DND-41 (cell line): ENCODE measurements around the gene LTBR.

ENCODE experiments used
- ATAC-seq: fragments of 200-7000 bp; cut with Tn5 transposase; 3 replicates; pipeline ENCODE4 v1.9.1; 2021; ENCODE audit warnings: low read depth; ENCODE audit not compliant: insufficient read depth
- DNase-seq: peaks from one replicate; pipeline ENCODE4 v3.0.0-alpha.2; 2020
- H2AFZ ChIP-seq: 2 replicates; pipeline ENCODE4 v1.6.0; 2012; ENCODE audit warnings: low read depth, low read length
- H3K27ac ChIP-seq: 2 replicates; pipeline ENCODE4 v1.5.1; 2012; ENCODE audit warnings: low read length, inconsistent platforms
- H3K27me3 ChIP-seq: fragments of 200-600 bp; sonication (generic); 2 replicates; pipeline ENCODE4 v1.6.0; 2012; ENCODE audit warnings: low read length, mild to moderate bottlenecking, inconsistent platforms; ENCODE audit not compliant: insufficient read depth, poor library complexity
- H3K36me3 ChIP-seq: 2 replicates; pipeline ENCODE4 v1.5.1; 2012; ENCODE audit warnings: low read length, inconsistent platforms; ENCODE audit not compliant: insufficient read depth
- H3K4me1 ChIP-seq: 2 replicates; pipeline ENCODE4 v1.5.1; 2012; ENCODE audit warnings: mild to moderate bottlenecking, low read length; ENCODE audit not compliant: insufficient read depth
- H3K4me2 ChIP-seq: 2 replicates; pipeline ENCODE4 v1.6.0; 2012; ENCODE audit warnings: mild to moderate bottlenecking, moderate library complexity, low read length, inconsistent platforms; ENCODE audit not compliant: insufficient read depth
- H3K4me3 ChIP-seq, 2 experiments: fragments of 200-600 bp in 1 of 2; shearing (Covaris generic) in 1 of 2; 2 replicates each; pipeline ENCODE4 v1.5.1; 2012 to 2016; ENCODE audit warnings: inconsistent platforms in 2 of 2, low read length in 2 of 2, mild to moderate bottlenecking in 2 of 2, low read depth in 1 of 2, moderate library complexity in 1 of 2
- H3K79me2 ChIP-seq: 2 replicates; pipeline ENCODE4 v1.6.0; 2012; ENCODE audit warnings: low read length, inconsistent platforms; ENCODE audit not compliant: insufficient read depth
- H3K9ac ChIP-seq: 2 replicates; pipeline ENCODE4 v1.6.0; 2012; ENCODE audit warnings: low read depth, mild to moderate bottlenecking, inconsistent platforms, low read length, moderate library complexity
- H3K9me3 ChIP-seq: 2 replicates; pipeline ENCODE4 v1.5.1; 2012; ENCODE audit warnings: low read length, moderate library complexity, mild to moderate bottlenecking, inconsistent platforms; ENCODE audit not compliant: insufficient read depth, severe bottlenecking
- H4K20me1 ChIP-seq: 2 replicates; pipeline ENCODE4 v1.6.0; 2012; ENCODE audit warnings: low read length; ENCODE audit not compliant: insufficient read depth
- CTCF ChIP-seq: IDR thresholded peaks from 2 replicates; pipeline ENCODE4 v1.5.1; 2012; ENCODE audit warnings: borderline replicate concordance, low read length, moderate library complexity, mild to moderate bottlenecking; ENCODE audit not compliant: poor library complexity, severe bottlenecking; ENCODE audit errors: extremely low read depth
- EZH2 ChIP-seq: IDR thresholded peaks from 3 replicates; pipeline ENCODE4 v1.6.1; 2012; ENCODE audit warnings: borderline replicate concordance, low read depth, mild to moderate bottlenecking, moderate library complexity, low read length, inconsistent platforms; ENCODE audit not compliant: severe bottlenecking

LTBR gene

GRCh38 chr12:6430124-6430989, 46.4 kb downstream of the LTBR start:
- Histone ChIP-seq H3K4me3 (no peak overlapping the region), H4K20me1 (no peaks in the 10 kb centered on the region), H3K9ac (no peak overlapping the region), H3K9me3 (no peaks in the 10 kb centered on the region), H3K27me3 (no peaks in the 10 kb centered on the region), H3K79me2 (no peaks in the 10 kb centered on the region), H3K27ac (no peak overlapping the region), H2AFZ (no peak overlapping the region), H3K4me1 (0 out of 2 replicates have a peak, but pooled peaks cover 8% of the 10 kb centered on the region), H3K4me2 (no peak overlapping the region), H3K36me3 (no peaks in the 10 kb centered on the region)
- no peak for ATAC-seq
- TF ChIP-seq EZH2 (no peak), CTCF (no peak)
- no peak for DNase-seq

GRCh38 chr12:6432991-6433390, 49.0 kb downstream of the LTBR start:
- Histone ChIP-seq H3K27me3 (no peaks in the 10 kb centered on the region), H3K4me2 (no peak overlapping the region)
- ATAC-seq: no peak

GRCh38 chr12:6434205-6435140, 50.5 kb downstream of the LTBR start:
- Histone ChIP-seq H4K20me1 (no peaks in the 10 kb centered on the region), H3K36me3 (no peaks in the 10 kb centered on the region), H3K79me2 (no peaks in the 10 kb centered on the region), H3K4me3 (no peak overlapping the region), H3K4me2 (no peak overlapping the region), H3K27me3 (no peaks in the 10 kb centered on the region), H2AFZ (no peak overlapping the region), H3K9ac (no peak overlapping the region), H3K4me1 (no peaks in the 10 kb centered on the region), H3K27ac (no peak overlapping the region), H3K9me3 (no peaks in the 10 kb centered on the region)
- TF ChIP-seq EZH2 (no peak), CTCF (no peak)
- DNase-seq: no peak
- no peak for ATAC-seq

More at GRCh38 chr12:6432991-6433390, 49.0 kb downstream of the LTBR start:
- Histone ChIP-seq H3K36me3 (no peaks in the 10 kb centered on the region), H3K4me1 (no peaks in the 10 kb centered on the region), H3K9ac (no peak overlapping the region), H3K4me3 (no peak overlapping the region), H2AFZ (no peak overlapping the region), H3K9me3 (no peaks in the 10 kb centered on the region), H4K20me1 (no peaks in the 10 kb centered on the region), H3K79me2 (no peaks in the 10 kb centered on the region), H3K27ac (no peak overlapping the region)
- DNase-seq: no peak
- no peak for TF ChIP-seq EZH2
- no peak for TF ChIP-seq CTCF
